ENCODE data around the gene GRIN2A. TPM values are rescaled to one million over a fixed set of nuclear protein-coding genes. Genes with fewer than 3 reads are reported as not detected.

GRIN2A gene
- total and polyA plus RNA-seq, 8 donors: 0.03 to 0.96 (median 0.26) TPM

- Histone ChIP-seq H3K36me3 (no peaks in the 10 kb centered on the region), H3K4me1 (no peaks in the 10 kb centered on the region), H3K4me3 (no peak overlapping the region), H3K9me3 (no peaks in the 10 kb centered on the region), H3K27ac (no peak overlapping the region), H3K27me3 (peaks cover 0 to 6% of the 10 kb centered on the region in 2 donors)
- intact Hi-C loops (cut with DNase I): no loop called here
- TF ChIP-seq CTCF (IDR thresholded peaks at IDR 0.05): no peak
- no peak for ATAC-seq
- DNase-seq: no peak
These were observed 368.6 kb downstream of the GRIN2A start for GRCh38 chr16:9813665-9814064.

GRCh38 chr16:9808210-9808609 is 374.0 kb downstream of the GRIN2A start:
- Histone ChIP-seq H3K27me3 (peaks cover 0 to 6% of the 10 kb centered on the region in 2 donors), H3K4me1 (no peaks in the 10 kb centered on the region), H3K9me3 (peaks cover 0 to 2% of the 10 kb centered on the region in 2 donors), H3K36me3 (no peaks in the 10 kb centered on the region), H3K27ac (no peak overlapping the region), H3K4me3 (no peak overlapping the region)
- DNase-seq (no peak), ATAC-seq (no peak)
- no peak for TF ChIP-seq CTCF (IDR thresholded peaks at IDR 0.05)
- intact Hi-C loops (cut with DNase I): no loop called here

GRCh38 chr16:9807302-9807701 is 374.9 kb downstream of the GRIN2A start:
- H3K9me3 ChIP-seq: peaks cover 0 to 5% of the 10 kb centered on the region in 2 donors
- no peak overlapping the region for H3K4me3 ChIP-seq
- no peaks in the 10 kb centered on the region for H3K36me3 ChIP-seq
- H3K4me1 ChIP-seq: no peaks in the 10 kb centered on the region
- intact Hi-C loops (cut with DNase I): no loop called here
- H3K27me3 ChIP-seq: peaks cover 0 to 6% of the 10 kb centered on the region in 2 donors
- no peak overlapping the region for H3K27ac ChIP-seq
- ATAC-seq (no peak), DNase-seq (no peak)
- TF ChIP-seq CTCF (IDR thresholded peaks at IDR 0.05): no peak

GRCh38 chr16:9805109-9805508 is 377.1 kb downstream of the GRIN2A start:
- Histone ChIP-seq H3K36me3 (no peaks in the 10 kb centered on the region), H3K4me3 (no peak overlapping the region), H3K27me3 (peaks cover 0 to 6% of the 10 kb centered on the region in 2 donors), H3K4me1 (no peaks in the 10 kb centered on the region), H3K9me3 (peaks cover 0 to 14% of the 10 kb centered on the region in 2 donors), H3K27ac (no peak overlapping the region)
- intact Hi-C loops (cut with DNase I): no loop called here
- ATAC-seq (no peak), DNase-seq (no peak)
- TF ChIP-seq CTCF (IDR thresholded peaks at IDR 0.05): no peak

- Histone ChIP-seq H3K4me3 (no peak overlapping the region), H3K4me1 (no peaks in the 10 kb centered on the region), H3K36me3 (no peaks in the 10 kb centered on the region), H3K9me3 (peaks cover 0 to 14% of the 10 kb centered on the region in 2 donors), H3K27me3 (no peaks in the 10 kb centered on the region), H3K27ac (no peak overlapping the region)
- no peak for TF ChIP-seq CTCF (IDR thresholded peaks at IDR 0.05)
- intact Hi-C loops (cut with DNase I): no loop called here
- DNase-seq (no peak), ATAC-seq (no peak)
These were observed 380.1 kb downstream of the GRIN2A start for GRCh38 chr16:9802160-9802559.

All from left lung (tissue), 10 donors.